GM19025 (cell line): ENCODE measurements around the gene RESP18.

Source experiments
- ATAC-seq: cut with Tn5 transposase; IDR thresholded peaks from one replicate; pipeline ENCODE4 v1.9.1; 2021; ENCODE audit warnings: mild to moderate bottlenecking, low read depth, moderate library complexity; ENCODE audit not compliant: unreplicated experiment

RESP18 gene

GRCh38 chr2:219332542-219332941 is at the start of gene RESP18:
RESP18 (minus strand) TSS chr2:219332744.
- ATAC-seq = no peak

GRCh38 chr2:219381448-219381847 is 48.9 kb upstream of the RESP18 start:
- ATAC-seq = no peak

- no peak for ATAC-seq
Observed at GRCh38 chr2:219380926-219381325, 48.4 kb upstream of the RESP18 start.

GRCh38 chr2:219378163-219378851 is 45.8 kb upstream of the RESP18 start:
- ATAC-seq = no peak

- no peak for ATAC-seq
Observed at GRCh38 chr2:219369447-219369861, 36.9 kb upstream of the RESP18 start.

- no peak for ATAC-seq
Observed at GRCh38 chr2:219368690-219369191, 36.2 kb upstream of the RESP18 start.

- ATAC-seq = peak; percentile 74
Observed at GRCh38 chr2:219362524-219363164, 30.1 kb upstream of the RESP18 start.

GRCh38 chr2:219362072-219362471 is 29.5 kb upstream of the RESP18 start:
- ATAC-seq = no peak

GRCh38 chr2:219358170-219359075 is 25.9 kb upstream of the RESP18 start:
- ATAC-seq = no peak

- ATAC-seq = no peak
Observed at GRCh38 chr2:219356834-219357233, 24.3 kb upstream of the RESP18 start.

GRCh38 chr2:219354582-219354981 is 22.0 kb upstream of the RESP18 start:
- ATAC-seq = no peak

- ATAC-seq = no peak
Observed at GRCh38 chr2:219353129-219353528, 20.6 kb upstream of the RESP18 start.

- ATAC-seq = no peak
Observed at GRCh38 chr2:219352448-219353023, 20.0 kb upstream of the RESP18 start.

GRCh38 chr2:219350710-219351221 is 18.2 kb upstream of the RESP18 start:
- ATAC-seq = no peak

- ATAC-seq = no peak
Observed at GRCh38 chr2:219350215-219350614, 17.7 kb upstream of the RESP18 start.

- no peak for ATAC-seq
Observed at GRCh38 chr2:219344751-219345430, 12.3 kb upstream of the RESP18 start.

GRCh38 chr2:219335373-219335786 is 2.8 kb upstream of the RESP18 start:
- no peak for ATAC-seq

- ATAC-seq = no peak
Observed at GRCh38 chr2:219334076-219334475, 1.5 kb upstream of the RESP18 start.

- no peak for ATAC-seq
Observed at GRCh38 chr2:219331560-219332213, 857 bp downstream of the RESP18 start.
